GM21447 (cell line): ENCODE data around the gene SPTBN1.

ENCODE experiments used
- ATAC-seq: cut with Tn5 transposase; IDR thresholded peaks from one replicate; pipeline ENCODE4 v1.9.1; 2021; ENCODE audit not compliant: unreplicated experiment

Gene SPTBN1

GRCh38 chr2:54455563-54456361 lies at the start of gene SPTBN1:
Gene SPTBN1 (plus strand): TSS chr2:54456327. CDS start chr2:54526419, 70,092 bp downstream.
- peak; percentile 21 for ATAC-seq

DNA sequence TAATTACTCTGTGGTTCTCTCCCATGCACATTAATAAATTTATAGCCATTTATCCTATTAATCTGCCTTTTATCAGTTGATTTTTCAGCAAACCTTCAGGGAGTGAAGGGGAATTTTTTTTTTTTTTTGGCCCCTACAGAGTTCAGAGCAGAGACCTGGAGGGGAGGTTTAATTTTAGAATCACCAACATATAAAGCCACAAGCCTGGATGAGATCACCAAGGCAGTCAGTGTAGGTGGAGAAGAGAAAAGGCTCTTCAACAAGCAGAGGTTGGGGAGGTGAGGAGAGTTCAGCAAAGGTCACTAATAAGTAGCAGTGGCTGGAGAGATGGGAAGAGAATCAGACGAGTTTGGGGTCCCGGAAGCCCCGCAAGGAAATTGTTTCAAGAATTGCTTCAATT lies 48.4 kb upstream of the SPTBN1 start:
- ATAC-seq = no peak

DNA sequence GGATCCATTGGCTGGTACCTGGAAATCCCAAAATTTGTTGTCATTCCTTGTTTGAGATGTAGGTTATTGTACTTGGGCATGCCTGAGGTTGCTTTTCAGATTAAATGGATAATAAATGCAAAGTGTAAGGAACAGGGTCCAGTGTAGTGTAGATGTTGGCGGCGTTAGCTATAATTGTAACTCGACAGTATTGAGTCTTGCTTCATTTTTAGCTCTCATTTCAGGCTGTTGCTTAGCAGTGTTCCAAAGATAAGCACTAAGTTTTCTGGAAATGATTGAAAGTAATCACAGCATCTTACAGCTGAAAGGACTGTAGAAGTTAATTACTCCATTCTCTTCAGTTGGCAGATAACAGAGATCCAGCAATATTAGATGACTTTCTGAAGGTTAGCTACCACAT lies 47.8 kb upstream of the SPTBN1 start:
- ATAC-seq = no peak

- no peak for ATAC-seq
These were observed 46.4 kb upstream of the SPTBN1 start for GRCh38 chr2:54409752-54410151.

DNA sequence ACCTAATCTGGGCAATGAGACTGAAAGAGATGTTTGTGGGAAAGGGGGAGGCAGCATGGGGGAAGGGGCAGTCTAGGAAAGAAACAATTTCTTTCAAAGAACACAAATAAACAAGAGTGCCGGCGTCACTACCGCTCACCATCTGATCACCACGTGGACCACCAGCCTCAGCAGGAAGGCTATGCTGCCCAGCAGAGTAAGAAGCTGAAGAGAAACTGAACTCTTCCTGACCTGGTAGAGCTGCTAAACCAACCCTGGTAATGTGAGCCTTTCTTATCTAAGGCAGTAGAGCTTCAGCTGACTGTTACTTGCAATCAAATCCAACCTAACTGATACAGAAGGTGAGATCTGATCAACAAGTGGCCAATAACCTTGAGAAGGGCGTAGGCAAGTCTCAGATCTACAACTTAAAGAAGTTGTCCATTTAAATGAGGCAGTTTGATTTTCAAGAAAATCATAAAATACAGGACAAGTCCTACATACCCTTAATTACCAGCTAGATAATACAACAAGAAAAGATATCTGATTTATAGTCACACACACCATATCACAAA lies 44.2 kb upstream of the SPTBN1 start:
- ATAC-seq = no peak

DNA sequence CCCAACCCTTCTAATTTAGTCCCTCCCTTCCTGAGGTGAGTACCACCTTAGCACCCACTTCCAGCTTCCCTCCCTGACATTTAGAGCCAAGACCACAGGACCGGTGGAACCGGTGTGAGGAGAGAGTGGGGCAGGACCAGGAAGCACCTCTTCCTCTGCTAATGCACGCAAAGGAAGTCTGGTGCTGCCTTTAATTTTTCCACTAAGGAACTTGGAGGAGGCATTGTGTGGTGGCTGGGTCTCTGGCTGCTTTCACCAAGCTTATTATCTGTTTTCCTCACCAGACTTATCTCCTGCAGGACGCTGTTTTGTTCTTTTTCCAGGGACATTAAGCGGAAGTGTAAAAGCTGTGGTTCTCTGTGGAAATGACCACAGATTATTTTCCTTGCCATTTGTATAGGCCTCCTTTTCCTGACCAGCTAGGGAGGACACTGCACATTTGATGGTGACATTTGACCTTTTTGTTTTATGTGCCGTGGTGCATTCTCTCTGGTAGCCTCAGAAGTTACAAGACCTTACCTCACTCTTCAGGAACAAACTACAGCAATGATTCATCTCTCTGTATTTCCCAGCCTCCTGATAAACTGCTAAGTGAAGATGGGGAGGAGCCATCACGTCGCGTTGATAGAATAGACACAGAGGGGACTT lies 39.8 kb upstream of the SPTBN1 start:
- ATAC-seq = no peak

- no peak for ATAC-seq
These were observed 39.2 kb upstream of the SPTBN1 start for GRCh38 chr2:54416938-54417337.

GRCh38 chr2:54417577-54417976 lies 38.5 kb upstream of the SPTBN1 start:
- ATAC-seq = no peak

GRCh38 chr2:54419388-54419787 lies 36.7 kb upstream of the SPTBN1 start:
- ATAC-seq = no peak

- ATAC-seq = no peak
These were observed 36.1 kb upstream of the SPTBN1 start for GRCh38 chr2:54419855-54420523.

DNA sequence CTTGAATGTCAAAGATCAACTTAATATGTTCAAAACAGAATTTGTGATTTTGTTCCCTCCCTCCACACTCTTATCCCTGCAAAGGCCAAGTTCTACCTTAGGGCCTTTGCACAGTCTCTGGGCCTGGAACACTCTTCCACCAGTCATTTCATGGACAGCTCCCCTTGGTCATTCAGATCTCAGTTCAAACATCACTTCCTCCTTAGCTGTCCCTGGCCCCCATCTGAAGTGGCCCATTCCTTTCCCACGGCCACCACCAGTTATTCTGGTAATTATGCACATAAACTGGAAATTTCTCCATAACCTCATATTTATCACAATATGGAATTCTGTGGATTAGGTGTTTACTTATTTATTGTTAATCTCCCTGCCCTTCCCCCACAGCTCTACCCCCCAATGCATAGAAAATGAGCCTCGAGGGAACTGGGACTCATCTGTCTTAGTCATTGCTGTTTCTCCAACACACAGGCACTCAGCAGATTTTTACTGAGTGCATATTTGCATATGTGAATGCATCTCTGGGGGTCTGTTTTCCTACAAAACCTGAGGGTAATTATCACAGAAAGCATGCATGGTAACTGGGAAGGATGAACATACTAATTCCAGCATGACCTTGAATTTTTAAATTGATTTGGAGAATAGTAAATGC lies 35.5 kb upstream of the SPTBN1 start:
- ATAC-seq = no peak

GRCh38 chr2:54422072-54422581 lies 34.0 kb upstream of the SPTBN1 start:
- ATAC-seq = no peak

DNA sequence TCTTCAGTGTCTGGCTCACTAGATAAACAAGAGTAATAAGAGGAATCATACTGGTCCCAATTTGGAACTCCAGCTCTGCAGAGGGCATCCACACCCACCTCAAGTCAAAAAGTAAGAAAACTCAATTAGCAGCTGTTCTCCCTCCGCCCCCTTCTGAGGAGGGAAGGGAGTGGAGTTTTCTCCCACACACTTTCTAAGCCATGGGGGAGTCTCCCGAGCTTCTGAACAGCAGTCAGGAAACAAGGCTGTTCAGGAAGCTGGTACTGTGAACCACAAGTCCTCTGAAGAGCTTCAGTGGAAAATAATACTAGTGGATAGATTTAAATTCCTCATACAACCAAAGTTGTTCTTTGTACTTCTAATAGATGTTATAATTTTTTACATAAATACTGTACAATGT lies 32.9 kb upstream of the SPTBN1 start:
- ATAC-seq = no peak

DNA sequence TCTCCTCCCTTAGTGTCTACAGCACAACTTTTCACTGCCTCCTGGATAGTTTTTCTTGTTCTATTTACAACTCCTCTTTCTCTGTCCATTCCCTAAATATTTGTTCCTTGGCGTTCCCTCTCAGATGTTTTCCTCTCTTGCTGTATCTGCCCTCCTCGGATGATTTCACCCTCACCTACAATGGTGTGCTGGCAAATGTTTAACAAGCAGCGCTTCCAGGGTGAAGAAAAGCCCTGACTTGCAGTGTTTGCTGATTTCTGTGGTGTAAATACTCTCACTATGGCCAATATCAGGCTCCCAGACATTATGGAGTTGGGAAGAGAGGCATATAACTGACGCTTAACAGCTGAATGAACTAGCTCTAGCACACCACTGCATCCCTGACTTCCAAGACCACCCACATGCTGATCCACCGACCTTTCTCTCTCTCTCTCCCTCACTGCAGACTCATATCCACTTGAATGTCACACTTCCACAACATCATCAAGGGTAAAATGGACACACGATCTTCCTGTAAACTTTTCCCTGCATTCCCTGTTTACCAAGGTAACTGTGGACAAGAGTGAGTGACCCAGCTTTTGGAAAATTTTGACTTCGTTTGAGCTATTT lies 31.5 kb upstream of the SPTBN1 start:
- ATAC-seq = no peak

- no peak for ATAC-seq
These were observed 27.9 kb upstream of the SPTBN1 start for GRCh38 chr2:54428108-54428831.

DNA sequence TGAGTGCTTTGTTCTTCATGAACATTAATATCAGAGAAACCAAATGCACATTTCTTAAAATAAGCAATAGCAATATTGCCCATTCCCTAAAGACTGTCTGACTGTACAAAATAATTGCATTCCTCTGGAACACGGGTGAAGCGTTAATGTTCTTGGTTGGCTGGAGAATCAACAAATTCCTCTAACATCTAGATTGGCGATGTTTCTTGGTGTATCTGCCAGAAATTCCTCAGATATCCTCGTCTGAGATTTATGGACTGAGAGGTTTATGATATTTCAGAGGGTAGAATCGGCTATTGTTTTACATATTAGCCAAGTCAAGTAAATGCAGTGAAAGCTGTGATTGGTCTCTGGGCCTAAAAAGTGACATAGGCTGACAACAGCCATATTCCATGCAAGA lies 27.1 kb upstream of the SPTBN1 start:
- ATAC-seq = no peak

GRCh38 chr2:54429811-54430551 lies 26.1 kb upstream of the SPTBN1 start:
- ATAC-seq = no peak

DNA sequence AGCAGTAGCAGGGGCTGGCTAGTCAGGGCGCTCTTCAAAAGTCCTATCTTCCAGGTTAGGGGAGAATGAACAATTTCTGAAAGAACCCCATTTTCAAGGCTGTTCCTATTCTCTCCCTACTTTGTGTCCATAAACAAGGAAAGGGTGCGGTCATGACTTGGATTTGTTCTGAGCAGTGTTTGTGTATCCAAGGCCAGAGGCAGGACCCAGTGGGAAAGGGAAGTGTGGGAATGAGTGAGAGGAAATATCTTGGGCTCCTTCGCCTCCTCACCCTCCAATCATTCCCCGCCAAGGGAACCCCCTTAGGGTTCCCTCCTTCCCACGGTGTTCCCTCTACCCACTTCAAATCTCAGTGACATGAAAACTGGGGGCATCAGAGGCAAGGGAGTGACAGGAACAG lies 25.5 kb upstream of the SPTBN1 start:
- no peak for ATAC-seq
